CD4-positive, alpha-beta T cell treated with Interleukin-17A for 1 hour (primary cell): Measurements from ENCODE around the gene ARVCF.

Experiments
- DNase-seq: peaks from one replicate; pipeline ENCODE4 v3.0.0-alpha.2; 2020

ARVCF gene, protein sequence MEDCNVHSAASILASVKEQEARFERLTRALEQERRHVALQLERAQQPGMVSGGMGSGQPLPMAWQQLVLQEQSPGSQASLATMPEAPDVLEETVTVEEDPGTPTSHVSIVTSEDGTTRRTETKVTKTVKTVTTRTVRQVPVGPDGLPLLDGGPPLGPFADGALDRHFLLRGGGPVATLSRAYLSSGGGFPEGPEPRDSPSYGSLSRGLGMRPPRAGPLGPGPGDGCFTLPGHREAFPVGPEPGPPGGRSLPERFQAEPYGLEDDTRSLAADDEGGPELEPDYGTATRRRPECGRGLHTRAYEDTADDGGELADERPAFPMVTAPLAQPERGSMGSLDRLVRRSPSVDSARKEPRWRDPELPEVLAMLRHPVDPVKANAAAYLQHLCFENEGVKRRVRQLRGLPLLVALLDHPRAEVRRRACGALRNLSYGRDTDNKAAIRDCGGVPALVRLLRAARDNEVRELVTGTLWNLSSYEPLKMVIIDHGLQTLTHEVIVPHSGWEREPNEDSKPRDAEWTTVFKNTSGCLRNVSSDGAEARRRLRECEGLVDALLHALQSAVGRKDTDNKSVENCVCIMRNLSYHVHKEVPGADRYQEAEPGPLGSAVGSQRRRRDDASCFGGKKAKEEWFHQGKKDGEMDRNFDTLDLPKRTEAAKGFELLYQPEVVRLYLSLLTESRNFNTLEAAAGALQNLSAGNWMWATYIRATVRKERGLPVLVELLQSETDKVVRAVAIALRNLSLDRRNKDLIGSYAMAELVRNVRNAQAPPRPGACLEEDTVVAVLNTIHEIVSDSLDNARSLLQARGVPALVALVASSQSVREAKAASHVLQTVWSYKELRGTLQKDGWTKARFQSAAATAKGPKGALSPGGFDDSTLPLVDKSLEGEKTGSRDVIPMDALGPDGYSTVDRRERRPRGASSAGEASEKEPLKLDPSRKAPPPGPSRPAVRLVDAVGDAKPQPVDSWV

DNA sequence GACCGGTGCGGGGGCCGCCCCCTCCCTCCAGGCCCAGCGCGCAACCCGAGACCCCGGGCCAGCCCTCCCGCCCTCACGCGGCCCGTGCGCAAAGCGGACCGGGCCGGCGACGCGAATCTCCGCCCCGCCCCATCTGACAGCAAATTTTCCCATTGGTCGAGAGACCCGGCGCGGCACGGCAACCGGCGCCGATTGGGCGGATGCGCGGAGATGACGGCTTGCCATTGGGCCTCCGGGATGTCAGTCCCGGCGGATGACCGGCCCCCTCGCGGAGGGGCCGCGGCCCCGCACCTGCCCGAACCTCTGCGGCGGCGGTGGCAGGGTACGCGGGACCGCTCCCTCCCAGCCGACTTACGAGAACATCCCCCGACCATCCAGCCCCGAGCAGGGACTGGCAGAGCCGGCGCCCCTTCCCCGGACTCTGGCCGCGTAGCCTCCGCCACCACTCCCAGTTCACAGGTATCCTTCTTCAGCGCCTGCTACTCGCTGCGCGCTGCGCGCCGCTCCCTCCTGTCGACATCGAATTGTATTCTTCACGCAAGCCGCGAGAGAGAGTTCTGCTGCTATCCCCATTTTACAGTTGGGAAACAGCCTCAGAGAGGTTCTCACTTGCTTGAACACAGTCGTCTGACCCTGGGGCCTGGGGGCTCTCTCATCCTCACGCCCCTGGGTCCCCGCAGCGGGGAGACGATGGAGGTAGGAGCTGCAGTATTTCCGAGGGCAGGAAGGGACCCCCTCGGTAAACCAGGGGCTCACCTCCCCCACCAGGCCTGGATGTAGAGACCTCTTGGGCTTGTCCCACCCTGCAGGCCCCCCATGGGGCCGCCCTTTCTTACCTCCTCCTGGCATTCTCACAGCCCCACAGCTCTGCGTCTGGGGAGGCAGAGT, at the start of gene ARVCF:
ARVCF (minus strand) TSS at position 90 of the 888 bp plus-strand sequence. CDS start 26,029 bp downstream, outside the sequence.
- peak; percentile 94 for DNase-seq

DNA sequence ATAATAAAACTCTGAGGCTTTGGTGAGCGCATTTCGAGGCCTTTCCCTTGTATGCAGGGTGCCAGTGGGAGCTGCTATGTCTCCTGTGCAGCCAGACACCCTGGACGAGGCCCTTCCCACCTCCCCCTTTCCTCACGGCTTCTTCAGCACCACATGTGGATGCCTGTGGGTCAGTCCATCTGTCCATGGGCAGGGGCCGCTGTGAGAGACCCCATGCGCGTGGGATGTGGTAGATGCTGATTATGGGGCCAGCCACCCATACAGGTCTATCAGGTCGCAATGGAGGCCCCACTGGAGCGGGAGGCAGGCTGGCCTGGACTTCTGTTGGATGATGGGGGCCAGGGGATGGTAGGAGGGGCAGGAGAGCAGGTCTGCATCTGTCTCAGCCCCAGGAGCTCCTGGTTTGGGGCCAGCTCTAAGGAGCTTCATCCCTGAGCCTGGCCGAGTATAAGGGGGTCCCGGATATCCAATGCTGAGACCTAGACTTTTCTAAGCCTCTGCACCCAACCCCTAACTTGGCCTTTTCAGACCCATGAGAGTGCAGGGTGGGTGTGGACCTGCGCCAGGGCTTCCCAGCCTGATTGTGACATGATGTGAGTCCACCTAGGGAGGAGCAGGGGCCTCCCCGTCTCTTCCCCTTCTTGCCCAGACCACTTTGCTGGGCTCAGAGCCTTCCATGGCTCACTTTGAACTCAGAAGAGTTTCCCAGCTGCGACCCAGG, 49.4 kb upstream of the ARVCF start:
- DNase-seq, result no peak

DNA sequence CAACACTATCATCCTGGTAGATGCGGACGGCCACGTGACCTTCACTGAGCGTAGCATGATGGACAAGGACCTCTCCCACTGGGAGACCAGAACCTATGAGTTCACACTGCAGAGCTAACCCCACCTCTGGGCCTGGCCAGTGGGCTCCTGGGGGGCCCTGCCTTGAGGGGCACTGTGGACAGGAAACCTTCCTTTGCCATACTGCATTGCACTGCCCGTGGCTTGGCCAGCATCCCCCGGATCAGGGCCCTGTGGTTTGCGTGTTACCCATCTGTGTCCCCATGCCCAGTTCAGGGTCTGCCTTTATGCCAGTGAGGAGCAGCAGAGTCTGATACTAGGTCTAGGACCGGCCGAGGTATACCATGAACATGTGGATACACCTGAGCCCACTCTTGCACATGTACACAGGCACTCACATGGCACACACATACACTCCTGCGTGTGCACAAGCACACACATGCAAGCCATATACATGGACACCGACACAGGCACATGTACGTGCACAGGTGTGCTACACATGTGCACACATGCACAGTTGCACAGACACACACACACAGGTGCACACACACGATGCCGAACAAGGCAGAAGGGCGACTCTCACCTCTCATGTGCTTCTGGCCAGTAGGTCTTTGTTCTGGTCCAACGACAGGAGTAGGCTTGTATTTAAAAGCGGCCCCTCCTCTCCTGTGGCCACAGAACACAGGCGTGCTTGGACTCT, 48.1 kb upstream of the ARVCF start:
- no peak for DNase-seq

DNA sequence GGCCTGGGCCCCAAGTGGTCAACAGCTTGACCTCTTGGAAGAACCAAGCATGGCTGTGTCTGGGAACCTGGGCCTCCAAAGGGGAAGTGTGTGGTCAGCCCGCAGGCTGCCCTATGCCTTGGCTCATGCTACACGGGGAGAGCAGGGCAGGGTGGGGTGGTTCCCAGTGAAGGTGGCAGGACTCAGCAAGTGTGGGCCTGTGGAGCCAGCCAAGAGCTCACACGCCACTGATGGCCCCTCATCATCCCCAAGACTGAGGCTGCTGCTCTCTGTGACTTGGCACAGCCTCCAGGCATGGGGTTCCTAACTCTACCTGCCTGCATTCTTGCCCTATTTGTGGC, 47.5 kb upstream of the ARVCF start:
- DNase-seq, result no peak

DNA sequence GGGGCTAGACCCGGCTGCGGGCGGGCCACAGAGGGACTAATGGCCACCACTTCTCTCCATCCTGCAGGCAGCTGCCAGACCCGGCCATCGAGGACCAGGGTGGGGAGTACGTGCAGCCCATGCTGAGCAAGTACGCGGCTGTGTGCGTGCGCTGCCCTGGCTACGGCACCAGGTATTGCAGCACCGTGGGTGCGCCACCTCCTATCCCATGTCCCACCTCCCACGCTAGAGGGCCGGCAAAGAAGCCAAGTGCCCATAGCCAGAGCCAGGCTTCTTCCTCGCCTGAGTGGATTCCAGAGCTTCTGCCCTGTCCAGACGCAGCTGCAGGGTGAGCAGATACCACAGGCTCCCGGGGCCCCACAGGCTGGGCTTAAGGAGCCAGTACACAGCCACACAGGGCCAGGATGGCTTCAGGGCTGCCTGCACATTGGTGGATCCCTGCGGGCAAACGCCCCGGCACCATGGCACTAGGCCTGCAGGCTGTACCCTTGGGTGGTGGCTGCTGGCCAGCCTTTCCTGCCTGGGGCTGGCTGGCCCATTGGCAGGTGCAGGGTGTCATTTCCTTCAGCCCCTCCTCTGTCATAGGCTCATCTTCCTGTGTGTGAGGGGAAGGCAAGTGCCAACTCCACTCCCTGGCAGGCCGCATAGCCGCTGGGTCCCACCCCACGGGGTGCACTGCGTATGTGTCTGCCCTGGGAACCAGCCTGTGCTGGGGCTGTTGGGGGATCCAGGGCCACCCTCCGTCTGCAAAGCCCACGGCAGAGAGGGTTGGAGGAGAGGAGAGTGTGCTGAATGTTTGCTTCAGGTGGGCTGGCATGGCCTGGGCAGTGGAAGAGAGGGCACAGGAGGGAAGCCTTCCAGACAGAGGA, 46.9 kb upstream of the ARVCF start:
- no peak for DNase-seq

DNA sequence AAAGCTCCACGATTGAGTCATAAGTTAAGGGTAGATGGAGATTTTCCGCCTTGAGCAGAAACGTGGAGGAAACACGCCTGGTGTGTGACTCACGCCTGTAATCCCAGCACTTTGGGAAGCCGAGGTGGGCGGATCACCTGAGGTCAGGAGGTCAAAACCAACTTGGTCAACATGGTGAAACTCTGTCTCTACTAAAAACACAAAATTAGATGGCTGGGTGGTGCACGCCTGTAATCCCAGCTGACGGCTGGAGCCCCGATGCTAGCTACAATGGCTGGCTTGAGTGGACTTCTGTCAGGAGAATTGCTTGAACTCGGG, 46.1 kb upstream of the ARVCF start:
- DNase-seq, result no peak

DNA sequence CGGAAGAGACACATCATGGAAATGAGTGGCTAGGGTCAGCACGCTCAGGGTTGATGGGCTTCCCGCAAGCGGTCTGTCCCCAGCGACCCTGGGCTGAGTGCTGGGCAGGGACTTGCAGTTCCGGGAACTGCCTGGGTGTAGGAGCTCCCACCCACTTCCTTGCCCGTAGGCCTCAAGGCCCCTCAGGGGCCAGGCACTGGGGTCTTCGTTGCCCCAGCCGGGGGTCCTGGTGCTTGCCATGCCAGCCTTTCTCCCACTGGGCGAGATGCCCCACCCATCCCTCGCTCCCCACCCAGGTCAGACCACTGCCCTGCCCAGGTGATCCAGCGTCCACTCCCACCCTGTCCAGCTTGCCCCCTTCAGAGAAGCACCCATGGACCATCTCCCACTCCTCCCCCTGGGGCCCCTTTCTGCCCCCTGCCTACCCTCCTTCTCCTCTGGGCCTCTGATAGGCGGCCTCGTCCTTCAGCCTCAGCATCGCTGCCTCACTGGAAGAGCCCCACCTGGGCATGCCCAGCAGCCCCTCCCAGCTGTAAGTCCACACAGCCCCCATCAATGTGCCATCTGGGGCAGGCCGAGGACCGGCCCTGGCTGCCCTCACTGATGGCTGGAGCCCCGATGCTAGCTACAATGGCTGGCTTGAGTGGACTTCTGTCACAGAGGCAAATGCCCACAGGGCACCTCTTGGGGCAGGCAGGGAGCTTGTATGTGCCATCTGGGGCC, 45.6 kb upstream of the ARVCF start:
- DNase-seq, result no peak

DNA sequence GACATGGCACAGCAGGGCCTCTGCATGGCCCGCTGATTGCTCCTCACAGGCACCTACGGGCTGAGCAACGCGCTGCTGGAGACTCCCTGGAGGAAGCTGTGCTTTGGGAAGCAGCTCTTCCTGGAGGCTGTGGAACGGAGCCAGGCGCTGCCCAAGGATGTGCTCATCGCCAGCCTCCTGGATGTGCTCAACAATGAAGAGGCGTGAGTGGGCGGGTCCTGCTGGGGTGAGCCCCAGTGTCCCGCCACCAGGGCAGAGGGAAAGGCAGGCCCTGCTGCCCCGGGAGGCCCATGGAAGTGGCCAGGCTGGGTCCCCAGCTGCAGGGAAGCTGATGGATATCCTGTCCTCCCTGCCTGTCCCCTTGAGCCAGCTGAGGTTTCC, 44.8 kb upstream of the ARVCF start:
- DNase-seq, result no peak

DNA sequence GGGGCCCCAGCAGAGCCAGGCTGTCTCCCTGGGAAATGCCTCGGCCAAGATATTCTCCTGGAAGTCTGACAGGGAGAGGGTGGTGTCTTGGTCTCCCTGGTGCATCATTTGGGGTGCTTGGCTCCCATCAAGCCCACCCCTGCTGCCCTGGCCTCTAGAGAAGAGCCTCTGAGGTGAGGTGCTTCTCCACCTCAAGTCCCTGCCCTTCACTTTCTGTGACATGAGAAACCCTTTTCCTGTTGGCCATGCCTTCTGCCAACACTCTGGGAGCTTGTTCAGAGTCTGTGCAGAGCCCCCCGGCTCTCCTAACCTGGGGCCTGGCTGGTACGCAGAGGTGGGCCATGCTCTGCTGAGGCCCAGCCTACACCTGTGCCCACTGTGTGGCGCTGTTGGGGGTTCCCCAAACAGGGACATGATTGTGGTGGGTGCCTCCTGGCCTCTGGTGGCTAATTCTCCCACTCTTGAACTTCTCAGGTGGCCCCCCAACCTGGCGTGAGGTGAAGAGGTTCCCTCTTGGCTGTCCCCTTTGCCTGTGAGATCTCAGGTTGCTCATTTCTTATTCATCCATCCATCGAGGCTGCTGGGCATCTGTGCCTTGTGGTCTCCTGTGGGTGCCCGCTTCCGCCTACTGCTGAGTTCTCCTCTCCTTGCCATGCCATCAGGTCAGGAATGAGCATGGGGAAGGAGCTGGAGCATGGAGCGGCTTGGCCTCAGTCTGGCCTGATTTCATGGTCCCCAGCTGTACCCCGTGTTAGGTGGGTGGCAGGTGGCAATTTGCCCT, 44.3 kb upstream of the ARVCF start:
- peak; percentile 7 for DNase-seq

DNA sequence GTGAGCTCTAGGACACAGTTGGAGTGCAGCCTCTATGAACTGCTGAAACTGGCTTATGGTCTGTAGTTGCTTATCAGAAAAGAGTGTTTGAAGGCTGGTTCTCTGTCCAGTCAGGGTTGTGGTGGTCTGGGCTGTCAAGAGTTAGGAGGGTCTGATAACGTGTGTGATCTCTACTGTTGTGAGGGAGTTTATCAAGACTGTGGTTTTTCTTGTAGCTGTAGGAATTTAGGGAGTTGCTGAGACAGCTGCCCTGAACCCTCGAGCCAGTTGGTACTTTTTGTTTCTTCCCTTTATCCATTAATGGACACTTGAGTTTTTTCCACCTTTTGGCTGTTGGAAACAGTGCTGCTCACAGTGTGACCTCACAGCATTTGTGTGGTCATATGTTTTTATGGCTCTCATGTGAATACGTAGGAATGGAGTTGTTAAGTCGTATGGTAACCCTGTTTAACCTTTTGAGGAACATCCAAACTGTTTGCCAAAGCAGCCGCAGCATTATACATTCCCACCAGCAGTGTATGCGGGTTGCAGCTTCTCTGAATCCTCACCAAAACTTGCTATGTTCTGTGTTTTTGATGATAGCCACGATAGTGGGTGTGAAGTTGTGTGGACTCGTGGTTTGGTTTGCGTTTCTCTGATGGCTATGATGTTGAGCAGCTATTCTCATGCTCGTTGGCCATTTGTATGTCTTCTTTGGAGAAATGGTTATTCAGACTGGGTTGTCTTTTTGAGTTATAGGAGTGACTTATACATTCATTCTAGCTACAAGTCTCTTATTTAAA, 42.6 kb upstream of the ARVCF start:
- DNase-seq, result no peak

DNA sequence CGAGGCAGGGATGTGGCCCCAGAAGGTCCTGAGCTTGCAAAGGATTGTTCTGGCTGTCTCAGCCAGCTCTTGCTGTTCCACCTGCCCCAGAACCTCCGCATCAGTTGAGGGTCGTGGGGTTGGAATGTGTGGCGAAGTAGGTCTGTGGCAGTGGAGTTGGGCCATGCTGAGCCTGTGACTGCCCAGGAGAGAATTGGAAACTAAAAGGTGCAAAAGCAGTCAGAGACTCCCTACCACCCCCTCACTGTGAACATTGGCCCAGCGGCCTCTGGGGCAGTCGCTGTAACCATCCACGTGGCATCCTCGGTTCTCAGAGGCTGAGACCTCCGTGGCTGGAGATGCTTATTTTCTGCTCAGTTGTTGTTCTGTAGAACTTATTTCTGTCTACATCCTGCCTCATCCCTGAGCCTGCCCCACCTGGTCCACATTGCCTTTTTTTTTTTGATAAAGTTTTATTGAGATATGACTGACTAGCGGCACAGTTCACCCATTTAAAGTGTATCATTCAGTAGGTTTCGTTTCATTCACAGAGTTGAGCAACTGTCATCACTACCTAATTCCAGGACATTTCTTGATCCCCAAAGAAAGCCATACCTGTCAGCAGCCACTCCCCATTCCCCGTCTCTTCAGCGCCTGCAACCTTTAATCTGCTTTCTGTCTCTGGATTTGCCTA, 41.1 kb upstream of the ARVCF start:
- DNase-seq, result no peak

DNA sequence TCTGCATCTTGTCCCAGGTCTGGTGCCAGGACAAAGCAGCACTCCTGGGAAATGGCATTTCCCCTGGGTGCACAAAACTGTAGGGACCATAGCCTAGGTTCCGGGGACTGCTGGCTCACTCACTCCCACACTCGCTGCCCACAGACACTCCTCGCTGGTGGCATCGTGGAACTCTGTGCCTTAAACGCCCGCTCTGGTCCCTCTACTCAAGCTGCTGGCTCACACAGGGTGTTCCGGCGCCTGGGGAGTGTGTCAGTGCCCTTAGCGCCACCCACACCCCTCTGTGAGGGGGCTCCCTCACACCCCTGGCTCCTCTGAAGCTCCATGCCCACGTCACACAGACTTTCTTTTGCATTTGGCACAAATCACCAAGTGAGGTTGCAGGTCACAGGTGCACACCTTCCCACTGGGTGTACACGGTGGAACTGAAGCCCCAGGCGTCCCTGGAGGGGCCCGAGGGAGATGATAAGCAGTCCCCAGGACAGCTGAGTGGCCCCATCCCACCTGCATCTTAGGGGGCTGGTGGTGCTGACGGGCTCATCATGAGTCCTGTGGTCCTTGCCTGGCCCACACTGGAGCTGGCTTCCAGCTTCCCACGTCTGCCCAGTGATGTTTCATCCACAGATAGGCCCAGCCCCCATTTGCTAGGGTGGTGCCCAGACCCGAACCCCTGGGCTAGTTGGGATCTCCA, 40.2 kb upstream of the ARVCF start:
- DNase-seq, result no peak

DNA sequence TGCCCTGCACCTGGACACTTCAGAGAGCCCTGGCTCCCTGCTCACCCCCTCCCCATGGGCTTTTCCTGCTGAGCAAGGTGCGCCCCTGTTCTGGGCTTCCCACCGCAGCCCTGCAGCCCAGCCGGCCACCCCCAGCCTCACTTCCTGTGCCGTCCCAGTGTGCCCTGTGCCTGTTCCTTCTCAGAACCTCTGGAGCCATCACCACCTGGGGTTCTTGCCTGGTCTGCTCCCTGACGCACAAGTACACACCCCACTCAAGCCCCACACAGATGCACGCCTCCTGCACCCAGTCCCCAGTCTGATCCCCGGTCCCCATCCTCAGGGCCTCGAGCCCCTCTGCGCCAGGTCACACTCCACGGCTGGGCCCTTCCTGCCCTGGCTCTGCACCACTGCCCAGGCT, 39.5 kb upstream of the ARVCF start:
- no peak for DNase-seq

DNA sequence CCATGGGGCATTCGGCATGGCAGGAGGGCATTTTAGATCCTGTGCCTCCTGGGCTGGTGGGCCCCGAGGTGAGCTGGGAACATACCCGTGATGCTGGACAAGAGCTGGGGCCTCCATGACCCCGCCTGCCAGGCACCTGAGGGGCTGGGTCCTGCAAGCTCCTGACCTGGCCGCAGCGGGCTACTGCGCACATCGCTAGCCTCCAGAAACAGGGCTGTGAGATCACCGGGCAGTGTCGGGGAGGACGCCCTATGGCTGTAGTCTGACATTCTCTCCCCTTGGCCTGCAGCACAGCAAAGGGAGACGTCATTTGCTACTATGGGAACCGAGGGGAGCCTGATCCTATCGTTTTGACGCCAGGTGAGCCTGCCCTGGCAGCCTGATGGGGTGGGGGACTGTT, 39.0 kb upstream of the ARVCF start:
- DNase-seq, result no peak

DNA sequence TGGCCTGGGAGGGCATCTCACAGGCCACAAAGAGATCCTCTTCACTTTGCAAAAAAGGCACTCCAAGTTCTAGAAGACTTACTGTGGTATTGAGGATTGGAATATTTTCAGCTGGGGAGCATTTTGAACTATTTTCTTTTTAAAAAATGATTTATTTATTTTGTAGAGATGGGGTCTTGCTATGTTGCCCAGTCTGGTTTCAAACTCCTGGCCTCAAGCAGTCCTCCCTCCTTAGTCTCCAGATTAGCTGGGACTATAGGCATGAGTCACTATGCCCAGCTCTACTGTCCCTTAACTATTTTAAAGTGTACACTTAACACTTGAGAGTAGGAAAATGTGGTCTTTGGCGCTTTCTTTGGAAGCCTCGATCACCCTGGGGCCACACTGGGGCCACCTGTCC, 38.5 kb upstream of the ARVCF start:
- no peak for DNase-seq

DNA sequence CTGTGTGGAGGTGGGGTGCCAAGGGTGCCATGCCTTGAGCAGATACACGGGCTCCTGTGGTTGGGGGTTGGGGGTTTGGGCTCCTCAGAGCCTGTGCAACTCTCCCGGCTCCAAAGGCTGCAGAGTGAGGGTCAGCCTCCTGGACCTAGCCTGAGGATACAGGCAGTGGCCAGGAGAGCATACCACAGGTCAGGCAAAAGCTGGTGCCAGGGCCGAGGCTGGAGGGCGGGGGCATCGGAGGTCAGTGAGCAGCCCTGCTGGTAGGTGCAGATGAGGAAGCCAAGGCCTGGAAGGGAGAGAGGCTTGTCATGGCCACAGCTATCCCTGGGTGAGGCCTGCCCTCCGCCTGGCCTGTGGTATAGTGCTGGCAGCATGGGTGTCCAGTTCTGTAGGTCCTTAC, 37.9 kb upstream of the ARVCF start:
- DNase-seq, result no peak

DNA sequence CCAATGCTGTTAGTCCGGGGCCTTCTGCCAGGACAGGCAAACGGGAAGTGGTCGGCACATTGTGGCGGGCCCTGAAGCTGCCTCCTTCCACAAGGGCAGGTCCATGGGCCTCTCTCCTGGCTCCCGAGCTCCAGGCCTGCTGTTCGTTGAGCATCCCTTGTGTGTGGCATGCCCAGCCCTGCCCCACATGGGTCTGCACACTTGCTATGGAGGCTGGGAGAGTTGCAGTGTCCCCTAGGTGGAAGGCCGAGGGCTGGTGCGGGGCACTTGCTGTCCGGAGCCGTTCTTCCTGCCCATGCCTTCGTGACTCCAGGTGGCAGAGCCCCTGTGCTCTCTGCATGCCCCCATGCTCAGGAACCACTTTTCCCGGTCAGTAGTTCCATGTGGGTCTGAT, 37.4 kb upstream of the ARVCF start:
- DNase-seq, result no peak
